GM23248 (cell line): ENCODE measurements around the gene MAFF. TPM values are rescaled to one million over a fixed set of nuclear protein-coding genes. Genes with fewer than 3 reads are reported as not detected.

ENCODE experiments used
- DNase-seq: peaks from one replicate; pipeline ENCODE4 v3.0.0-alpha.2; 2015
- H2AFZ ChIP-seq: fragments of 200-600 bp; sonication (generic); 2 replicates; pipeline ENCODE4 v1.6.1; 2016; ENCODE audit warnings: antibody characterized with exemption
- H3F3A ChIP-seq: fragments of 200-600 bp; sonication (generic); 2 replicates; pipeline ENCODE4 v1.6.1; 2016; ENCODE audit warnings: mild to moderate bottlenecking, antibody characterized with exemption, mixed run types; ENCODE audit not compliant: insufficient read depth
- H3K27ac ChIP-seq: fragments of 200-600 bp; sonication (generic); 2 replicates; pipeline ENCODE4 v1.5.1; 2016; ENCODE audit warnings: mild to moderate bottlenecking
- H3K27me3 ChIP-seq: fragments of 200-600 bp; sonication (generic); replicated peaks from 2 replicates; pipeline ENCODE4 v1.6.1; 2016; ENCODE audit warnings: mild to moderate bottlenecking; ENCODE audit not compliant: insufficient read depth
- H3K36me3 ChIP-seq: fragments of 200-600 bp; sonication (generic); 2 replicates; pipeline ENCODE4 v1.6.1; 2016; ENCODE audit warnings: low read depth, mild to moderate bottlenecking
- H3K4me1 ChIP-seq: fragments of 200-600 bp; sonication (generic); 2 replicates; pipeline ENCODE4 v1.6.1; 2016; ENCODE audit warnings: mild to moderate bottlenecking; ENCODE audit not compliant: insufficient read depth
- H3K4me2 ChIP-seq: fragments of 200-600 bp; sonication (generic); one replicate; pipeline ENCODE4 v1.6.1; 2016; ENCODE audit warnings: mild to moderate bottlenecking; ENCODE audit not compliant: unreplicated experiment
- H3K4me3 ChIP-seq: fragments of 200-600 bp; sonication (generic); 2 replicates; pipeline ENCODE4 v1.5.1; 2016; ENCODE audit warnings: mild to moderate bottlenecking
- H3K79me2 ChIP-seq: fragments of 200-600 bp; sonication (generic); 2 replicates; pipeline ENCODE4 v1.6.1; 2016; ENCODE audit warnings: mild to moderate bottlenecking; ENCODE audit not compliant: insufficient read depth
- H3K9ac ChIP-seq: fragments of 200-600 bp; sonication (generic); 2 replicates; pipeline ENCODE4 v1.6.1; 2016; ENCODE audit warnings: mild to moderate bottlenecking
- H3K9me2 ChIP-seq: fragments of 200-600 bp; sonication (generic); 2 replicates; pipeline ENCODE4 v1.6.1; 2016; ENCODE audit warnings: mixed run types, mild to moderate bottlenecking, moderate library complexity; ENCODE audit not compliant: insufficient read depth
- H3K9me3 ChIP-seq: fragments of 200-600 bp; sonication (generic); one replicate; pipeline ENCODE4 v1.6.1; 2017; ENCODE audit warnings: low read depth
- H4K20me1 ChIP-seq: fragments of 200-600 bp; sonication (generic); 2 replicates; pipeline ENCODE4 v1.6.0; 2016; ENCODE audit not compliant: insufficient read depth
- EZH2 ChIP-seq: fragments of 200-600 bp; sonication (generic); IDR thresholded peaks from 2 replicates; pipeline ENCODE4 v1.6.1; 2018; ENCODE audit warnings: antibody characterized with exemption, mild to moderate bottlenecking; ENCODE audit not compliant: insufficient read depth, poor library complexity, severe bottlenecking
- EZH2phosphoT487 ChIP-seq: fragments of 200-600 bp; sonication (generic); IDR thresholded peaks from 2 replicates; pipeline ENCODE4 v1.6.1; 2018; ENCODE audit warnings: antibody characterized with exemption, moderate library complexity, mild to moderate bottlenecking, low read depth; ENCODE audit not compliant: insufficient read depth
- WGBS, 2 experiments: methylation state at CpG; one replicate each; pipeline ENCODE4 v1.1.6; 2015 to 2017; ENCODE audit warnings: low lambda C conversion rate in 2 of 2, low coverage in 1 of 2; ENCODE audit errors: missing lambda C conversion rate in 2 of 2; 5-methylcytosine and 5-hydroxymethylcytosine counted together
- in situ Hi-C: fragments of 300-500 bp; cut with MboI; formaldehyde crosslinking; loops from 2 replicates; pipeline ENCODE4 v1.15.0; 2020
- polyA plus RNA-seq: library from polyadenylated mRNA; unstranded; fragments of >200 nt; fragmentation: Nextera tagmentation; extraction: Ambion mirVana; gene quantifications from 2 replicates; pipeline ENCODE4 v1.2.1, GENCODE V29; 2016
- total RNA-seq: library from RNA; depleted of rRNA; stranded (reverse); fragments of >200 nt; shearing (Covaris generic); gene quantifications from 2 replicates; pipeline ENCODE4 v1.2.3, GENCODE V29; 2014

The MAFF gene
- total and polyA plus RNA-seq, 2 experiments from 2014 or later = 34.6 to 68.1 TPM

GRCh38 chr22:38221407-38221806 lies 19.6 kb downstream of the MAFF start:
- no peaks in the 10 kb centered on the region for H4K20me1 ChIP-seq
- H3K9me3 ChIP-seq = no peaks in the 10 kb centered on the region
- H3K27ac ChIP-seq = no peak overlapping the region
- H2AFZ ChIP-seq = no peak overlapping the region
- in situ Hi-C loops = no loop called here
- no peak overlapping the region for H3K9ac ChIP-seq
- H3K4me1 ChIP-seq = peaks cover 31% of the 10 kb centered on the region
- H3F3A ChIP-seq = peaks cover 20% of the 10 kb centered on the region
- 93 to 95% methylated on average over 21 to 22 of the region's 22 CpGs for WGBS, 2 experiments
- no peak overlapping the region for H3K4me2 ChIP-seq
- peaks cover 13% of the 10 kb centered on the region; the same call in 1 of the 2 replicates for H3K36me3 ChIP-seq
- H3K9me2 ChIP-seq = no peaks in the 10 kb centered on the region
- TF ChIP-seq EZH2phosphoT487 (no peak), EZH2 (no peak)
- no peak for DNase-seq
- H3K4me3 ChIP-seq = no peak overlapping the region
- H3K79me2 ChIP-seq = no peaks in the 10 kb centered on the region; the same call in 1 of the 2 replicates
- no peaks in the 10 kb centered on the region for H3K27me3 ChIP-seq

DNA sequence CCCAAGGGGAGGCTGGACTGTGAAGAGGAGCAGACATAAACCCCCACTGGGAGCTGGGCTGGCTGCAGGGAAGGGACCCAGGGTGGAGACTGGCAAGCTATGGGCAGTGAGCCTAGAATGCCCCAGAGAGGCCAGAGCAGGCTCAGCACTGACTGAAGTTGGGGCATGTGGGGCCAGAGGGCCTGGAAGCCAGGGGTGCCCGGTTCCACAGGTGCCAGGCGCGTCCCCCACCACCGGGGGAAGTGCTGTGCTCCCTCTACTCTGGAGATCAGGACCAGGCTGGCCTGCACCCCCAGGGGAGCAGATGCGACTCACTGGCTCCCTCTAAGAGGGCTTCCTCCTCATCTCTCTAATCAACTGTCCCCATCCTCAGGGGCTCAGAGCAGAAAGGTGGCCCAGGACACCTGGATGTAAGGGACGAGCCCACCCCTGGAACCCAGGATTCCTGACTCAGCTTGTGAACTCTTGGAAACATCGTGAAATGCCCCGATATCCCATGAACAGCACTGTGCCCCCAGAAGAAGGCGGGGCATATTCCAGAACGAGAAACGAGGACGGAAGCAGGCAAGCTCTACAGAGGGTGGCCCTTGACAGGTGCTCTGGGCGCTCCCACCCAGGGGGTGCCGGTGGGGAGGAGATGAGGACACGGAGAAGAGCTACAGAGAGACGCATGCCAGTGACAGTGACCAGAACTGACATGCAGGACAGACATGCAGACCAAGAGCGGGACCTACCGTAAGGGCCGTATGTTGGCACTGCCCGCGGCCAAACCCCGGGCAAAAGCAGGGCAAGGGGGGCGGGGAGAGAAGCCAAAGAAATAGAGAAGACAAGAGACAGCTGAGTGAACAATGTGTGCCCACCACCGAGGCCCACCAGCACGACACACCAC lies 20.4 kb downstream of the MAFF start:
- Histone ChIP-seq H3F3A (peaks cover 15% of the 10 kb centered on the region), H3K4me2 (no peak overlapping the region), H3K36me3 (peaks cover 12% of the 10 kb centered on the region; the same call in 1 of the 2 replicates), H2AFZ (no peak overlapping the region), H3K27ac (no peak overlapping the region), H3K79me2 (peaks cover under 1% of the 10 kb centered on the region; the same call in 1 of the 2 replicates), H3K9me2 (no peaks in the 10 kb centered on the region), H3K4me3 (no peak overlapping the region), H3K4me1 (peaks cover 31% of the 10 kb centered on the region), H3K9ac (no peak overlapping the region), H3K9me3 (no peaks in the 10 kb centered on the region), H4K20me1 (no peaks in the 10 kb centered on the region), H3K27me3 (no peaks in the 10 kb centered on the region)
- WGBS, 2 experiments = 86 to 89% methylated on average over 20 to 22 of the region's 25 CpGs
- DNase-seq = no peak
- in situ Hi-C loops = no loop called here
- TF ChIP-seq EZH2phosphoT487 (no peak), EZH2 (no peak)

GRCh38 chr22:38222797-38223119 lies 21.0 kb downstream of the MAFF start:
- Histone ChIP-seq H2AFZ (no peak overlapping the region), H3K4me3 (no peak overlapping the region), H4K20me1 (no peaks in the 10 kb centered on the region), H3K4me1 (peaks cover 28% of the 10 kb centered on the region), H3K9ac (no peak overlapping the region), H3K79me2 (peaks cover 6% of the 10 kb centered on the region; the same call in 1 of the 2 replicates), H3K27me3 (no peaks in the 10 kb centered on the region), H3K9me2 (no peaks in the 10 kb centered on the region), H3K27ac (no peak overlapping the region), H3K9me3 (no peaks in the 10 kb centered on the region), H3K36me3 (peaks cover 12% of the 10 kb centered on the region; the same call in 1 of the 2 replicates), H3F3A (peaks cover 10% of the 10 kb centered on the region), H3K4me2 (no peak overlapping the region)
- no peak for DNase-seq
- TF ChIP-seq EZH2phosphoT487 = no peak
- TF ChIP-seq EZH2 = no peak
- WGBS, 2 experiments = 73 to 82% methylated on average over 8 of the region's 8 CpGs
- in situ Hi-C loops = no loop called here

GRCh38 chr22:38223289-38223960 lies 21.6 kb downstream of the MAFF start:
- Histone ChIP-seq H3K36me3 (peaks cover 12% of the 10 kb centered on the region; the same call in 1 of the 2 replicates), H3K9me3 (no peaks in the 10 kb centered on the region), H3K27me3 (no peaks in the 10 kb centered on the region), H3K79me2 (peaks cover 6% of the 10 kb centered on the region; the same call in 1 of the 2 replicates), H3K4me1 (peaks cover 28% of the 10 kb centered on the region), H3K9me2 (no peaks in the 10 kb centered on the region), H3K4me2 (no peak overlapping the region), H3K4me3 (no peak overlapping the region), H4K20me1 (no peaks in the 10 kb centered on the region), H3K27ac (no peak overlapping the region), H3K9ac (no peak overlapping the region), H2AFZ (no peak overlapping the region), H3F3A (peaks cover 11% of the 10 kb centered on the region; the same call in 1 of the 2 replicates)
- TF ChIP-seq EZH2 = no peak
- no peak for TF ChIP-seq EZH2phosphoT487
- no peak for DNase-seq
- WGBS, 2 experiments = 61 to 70% methylated on average over 10 to 11 of the region's 12 CpGs
- in situ Hi-C loops = no loop called here
